GM19099 (cell line): Measurements from ENCODE around the gene MTA3.

Experiments
- POLR2A ChIP-seq: IDR thresholded peaks from 3 replicates; pipeline ENCODE4 v1.6.1; 2011; ENCODE audit warnings: low read depth; ENCODE audit not compliant: insufficient read length; ENCODE audit errors: extremely low read depth

Gene MTA3

GRCh38 chr2:42568401-42569115 lies at the start of gene MTA3:
TSS of gene MTA3 (plus strand) at chr2:42568632. CDS start at chr2:42568746, 114 bp downstream.
- no peak for TF ChIP-seq POLR2A

GRCh38 chr2:42519624-42520023 lies 48.8 kb upstream of the MTA3 start:
- TF ChIP-seq POLR2A: no peak

GRCh38 chr2:42522035-42522434 lies 46.4 kb upstream of the MTA3 start:
- no peak for TF ChIP-seq POLR2A

- TF ChIP-seq POLR2A: no peak
Measured at GRCh38 chr2:42523341-42523740, 45.1 kb upstream of the MTA3 start.

GRCh38 chr2:42532397-42532796 lies 36.0 kb upstream of the MTA3 start:
- TF ChIP-seq POLR2A: no peak

- TF ChIP-seq POLR2A: no peak
Measured at GRCh38 chr2:42537493-42537892, 30.9 kb upstream of the MTA3 start.

- TF ChIP-seq POLR2A: no peak
Measured at GRCh38 chr2:42542871-42543270, 25.6 kb upstream of the MTA3 start.

GRCh38 chr2:42545023-42545721 lies 23.3 kb upstream of the MTA3 start:
- no peak for TF ChIP-seq POLR2A

GRCh38 chr2:42545841-42546390 lies 22.5 kb upstream of the MTA3 start:
- no peak for TF ChIP-seq POLR2A

GRCh38 chr2:42547014-42547413 lies 21.4 kb upstream of the MTA3 start:
- no peak for TF ChIP-seq POLR2A

GRCh38 chr2:42547446-42548295 lies 20.8 kb upstream of the MTA3 start:
- no peak for TF ChIP-seq POLR2A

GRCh38 chr2:42550870-42551269 lies 17.6 kb upstream of the MTA3 start:
- no peak for TF ChIP-seq POLR2A

- no peak for TF ChIP-seq POLR2A
Measured at GRCh38 chr2:42554392-42554791, 14.0 kb upstream of the MTA3 start.

GRCh38 chr2:42556315-42556890 lies 12.0 kb upstream of the MTA3 start:
- TF ChIP-seq POLR2A: no peak

- no peak for TF ChIP-seq POLR2A
Measured at GRCh38 chr2:42557306-42557705, 11.1 kb upstream of the MTA3 start.
